ENCODE results near the gene MEIS1. TPM values are rescaled to one million over a fixed set of nuclear protein-coding genes. Genes with fewer than 3 reads are reported as not detected.

Gene MEIS1
- total RNA-seq, 4 donors from 2014 or later: 114 to 305 (median 181) TPM

DNA sequence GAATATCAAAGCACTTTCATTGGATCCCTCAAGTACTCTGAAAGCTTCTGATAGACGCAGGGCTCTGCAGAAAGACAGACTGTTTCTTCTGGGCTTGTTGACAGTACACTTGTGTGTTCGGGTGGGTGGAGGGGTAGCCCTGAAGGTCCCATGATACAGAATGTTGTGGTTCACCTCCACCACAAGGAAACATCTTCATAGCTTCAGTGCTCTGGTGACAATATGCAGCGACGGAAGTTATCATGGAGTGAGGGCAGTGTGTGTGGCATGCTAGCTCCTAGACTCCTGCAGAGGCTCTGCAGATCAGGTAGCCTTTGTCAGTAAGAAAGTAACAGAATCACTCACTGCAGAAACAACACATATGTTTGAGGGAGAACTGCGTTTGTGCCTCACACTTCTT lies 90.7 kb downstream of the MEIS1 start:
- Histone ChIP-seq H3K4me3 (no peak overlapping the region), H3K27me3 (no peaks in the 10 kb centered on the region), H3K4me1 (peaks cover 0 to 86% (median 14%) of the 10 kb centered on the region in 3 donors), H3K36me3 (peaks cover 7 to 27% of the 10 kb centered on the region in 2 donors), H3K27ac (peak overlapping the region in 2 of 4 donors; percentile 3 to 16), H3K9me3 (no peaks in the 10 kb centered on the region)
- 36 to 38% methylated on average over 5 of the region's 5 CpGs for WGBS, 2 donors (ENCODE audit: low coverage in 1 of 2)
- ATAC-seq: no peak
- TF ChIP-seq POLR2A (IDR thresholded peaks at IDR 0.05) (no peak), EP300 (IDR thresholded peaks at IDR 0.05) (no peak), CTCF (IDR thresholded peaks at IDR 0.05) (no peak), POLR2AphosphoS5 (IDR thresholded peaks at IDR 0.05) (no peak)

GRCh38 chr2:66526180-66526579 lies 91.3 kb downstream of the MEIS1 start:
- H3K9me3 ChIP-seq: no peaks in the 10 kb centered on the region
- peak overlapping the region in 1 of 4 donors; percentile 16 for H3K27ac ChIP-seq
- no peak overlapping the region for H3K4me3 ChIP-seq
- 13 to 20% methylated on average over 1 of the region's 2 CpGs for WGBS, 2 donors (ENCODE audit: low coverage in 1 of 2)
- no peak for ATAC-seq
- TF ChIP-seq CTCF (IDR thresholded peaks at IDR 0.05) (no peak), POLR2A (IDR thresholded peaks at IDR 0.05) (no peak), POLR2AphosphoS5 (IDR thresholded peaks at IDR 0.05) (no peak), EP300 (IDR thresholded peaks at IDR 0.05) (no peak)
- H3K36me3 ChIP-seq: peaks cover 6 to 27% of the 10 kb centered on the region in 2 donors
- peaks cover 0 to 86% (median 14%) of the 10 kb centered on the region in 3 donors for H3K4me1 ChIP-seq
- no peaks in the 10 kb centered on the region for H3K27me3 ChIP-seq

DNA sequence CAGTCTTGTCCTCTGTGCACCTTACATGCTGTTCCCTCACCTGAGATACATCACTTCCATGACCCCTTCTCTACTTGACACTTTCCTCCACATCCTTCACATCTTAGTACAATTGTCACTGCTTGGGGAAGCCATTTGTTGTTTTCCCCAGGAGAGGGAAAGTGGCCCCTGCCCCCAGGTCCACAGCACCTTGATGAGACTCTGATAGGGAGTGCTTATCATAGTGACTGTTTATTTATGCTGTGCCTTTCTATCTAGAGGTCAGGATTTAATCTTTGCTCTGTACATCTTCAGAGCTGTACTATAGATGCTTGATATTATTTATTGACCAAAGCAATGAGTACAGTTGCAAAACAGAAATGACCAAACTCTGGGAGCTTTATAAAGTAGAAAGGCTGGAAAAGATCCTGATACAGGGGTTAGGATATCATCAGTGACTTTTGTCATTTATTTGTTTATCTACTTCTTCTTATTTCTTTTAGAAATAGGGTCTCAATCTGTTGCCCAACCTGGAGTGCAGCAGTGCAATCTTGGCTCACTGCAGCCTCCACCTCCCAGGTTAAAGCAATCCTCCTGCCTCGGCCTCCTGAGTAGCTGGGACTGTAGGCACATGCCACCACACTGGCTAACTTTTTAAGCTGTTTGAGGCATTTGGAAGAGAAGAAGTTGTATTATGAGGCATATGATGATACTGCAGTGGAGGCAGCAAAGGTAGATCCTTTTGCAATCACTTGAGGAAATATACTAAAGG lies 94.2 kb downstream of the MEIS1 start:
- Histone ChIP-seq H3K4me3 (no peak overlapping the region), H3K27ac (no peak overlapping the region), H3K27me3 (no peaks in the 10 kb centered on the region), H3K4me1 (peaks cover 2 to 86% (median 16%) of the 10 kb centered on the region in 3 donors), H3K9me3 (no peaks in the 10 kb centered on the region), H3K36me3 (peaks cover 5 to 27% of the 10 kb centered on the region in 2 donors)
- ATAC-seq: no peak
- WGBS, 2 donors (ENCODE audit: low coverage in 1 of 2): 100% methylated on average over 1 of the region's 1 CpG; no CpG with 5 or more reads in 1 of the 2 donors
- TF ChIP-seq POLR2AphosphoS5 (IDR thresholded peaks at IDR 0.05) (peak; percentile 1), CTCF (IDR thresholded peaks at IDR 0.05) (no peak)

GRCh38 chr2:66530651-66531050 lies 95.7 kb downstream of the MEIS1 start:
- no peaks in the 10 kb centered on the region for H3K27me3 ChIP-seq
- ATAC-seq: no peak

More at GRCh38 chr2:66530651-66531050, 95.7 kb downstream of the MEIS1 start:
- H3K36me3 ChIP-seq: peaks cover 5 to 27% of the 10 kb centered on the region in 2 donors
- no peak overlapping the region for H3K4me3 ChIP-seq
- 89 to 100% methylated on average over 1 to 3 of the region's 3 CpGs for WGBS, 2 donors (ENCODE audit: low coverage in 1 of 2)
- TF ChIP-seq EP300 (IDR thresholded peaks at IDR 0.05): no peak
- no peak for TF ChIP-seq CTCF (IDR thresholded peaks at IDR 0.05)
- no peak for TF ChIP-seq POLR2A (IDR thresholded peaks at IDR 0.05)
- no peak for TF ChIP-seq POLR2AphosphoS5 (IDR thresholded peaks at IDR 0.05)
- H3K27ac ChIP-seq: no peak overlapping the region
- H3K4me1 ChIP-seq: peaks cover 5 to 86% (median 16%) of the 10 kb centered on the region in 3 donors
- no peaks in the 10 kb centered on the region for H3K9me3 ChIP-seq

All from gastroesophageal sphincter (tissue), 4 donors.